Stimulated activated CD4-positive, alpha-beta T cell treated with anti-CD3 and anti-CD28 coated beads, Interleukin-4, amount 100 ng/mL, for 48 hours (primary cell): ENCODE data around the gene ZNF180.
"Not testable (repeated sequence)": the region's sequence is repeated elsewhere in the genome, so short reads cannot be mapped to it uniquely, and the experiment has no call there.

ENCODE experiments used
- DNase-seq, 2 donors: peaks; one replicate each; pipeline ENCODE4 v3.0.0-alpha.2; 2020; ENCODE audit warnings: low read depth in 2 of 2

Gene ZNF180

DNA sequence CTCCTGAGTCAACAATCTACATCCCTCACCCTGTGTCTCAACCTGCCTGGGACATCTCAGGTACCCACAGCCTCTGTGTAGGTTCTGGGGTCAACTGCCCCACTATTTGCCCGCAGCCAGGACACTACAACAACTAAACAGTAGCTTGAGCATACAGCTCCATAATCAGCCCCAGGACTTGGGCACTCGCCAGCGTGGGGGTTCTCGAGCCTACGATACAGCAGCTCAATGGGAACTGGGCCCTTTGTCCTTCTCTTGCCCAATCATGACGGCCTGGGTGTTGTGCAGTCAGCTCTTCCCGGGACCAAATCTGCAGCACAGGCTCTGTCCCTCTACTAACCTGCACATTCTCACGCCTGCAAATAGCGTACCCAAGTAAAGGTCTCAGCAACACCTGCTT, 1.3 kb downstream of the ZNF180 start:
- DNase-seq, result no peak

DNA sequence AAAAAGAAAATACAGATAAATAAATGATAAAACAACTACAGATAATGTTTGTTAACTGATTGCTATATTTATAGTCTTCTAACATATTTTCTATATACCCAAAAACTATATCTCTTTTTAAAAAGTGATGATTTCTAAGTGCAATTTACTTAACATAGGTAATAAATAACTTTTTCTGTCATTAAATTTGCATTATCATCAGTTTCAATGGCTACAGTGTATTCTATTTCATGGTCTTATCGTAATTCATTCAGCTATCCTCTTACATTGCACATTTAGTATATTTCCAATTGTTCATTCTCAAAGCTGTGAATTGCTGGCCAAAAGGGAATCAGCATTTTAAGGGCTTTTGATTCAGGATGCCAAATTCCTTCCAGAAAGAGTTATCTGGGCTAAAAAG, 3.6 kb downstream of the ZNF180 start:
- DNase-seq, result no peak

GRCh38 chr19:44476559-44477408, 23.5 kb downstream of the ZNF180 start:
- DNase-seq, result no peak

DNA sequence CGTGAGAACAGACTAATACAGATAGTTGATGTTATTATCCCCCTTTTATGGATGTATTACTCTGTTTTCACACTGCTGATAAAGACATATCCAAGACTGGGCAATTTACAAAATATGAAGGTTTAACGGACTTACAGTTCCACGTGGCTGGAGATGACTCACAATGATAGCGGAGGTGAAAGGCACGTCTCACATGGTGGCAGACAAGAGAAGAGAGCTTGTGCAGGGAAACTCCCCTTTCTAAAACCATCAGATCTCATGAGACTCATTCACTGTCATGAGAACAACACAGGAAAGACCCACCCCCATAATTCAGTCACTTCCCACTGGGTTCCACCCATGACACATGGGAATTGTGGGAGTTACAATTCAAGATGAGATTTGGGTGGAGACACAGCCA, 31.6 kb downstream of the ZNF180 start:
- not testable (repeated sequence) for DNase-seq

GRCh38 chr19:44462600-44463286, 37.6 kb downstream of the ZNF180 start:
- DNase-seq, result not testable (repeated sequence)

DNA sequence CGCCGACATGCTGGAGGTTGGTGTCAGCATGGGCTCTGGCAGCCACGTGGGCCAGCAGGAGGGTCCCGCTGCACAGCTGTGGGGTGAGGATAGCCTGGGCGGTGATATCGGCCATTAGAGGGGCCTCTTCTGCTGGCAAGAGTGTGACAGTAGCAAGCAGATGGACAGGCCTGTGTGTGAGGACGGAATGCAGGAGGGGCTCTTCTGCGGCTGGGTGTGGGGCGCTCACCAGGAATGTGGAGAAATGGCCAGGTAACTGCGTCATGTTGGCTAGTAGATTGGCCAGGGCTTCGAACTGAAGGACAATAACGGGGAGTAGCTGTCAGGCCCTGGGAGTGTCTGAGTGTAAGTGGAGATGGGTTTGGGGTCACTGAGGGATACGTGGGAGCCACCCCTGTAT, 44.3 kb downstream of the ZNF180 start:
- not testable (repeated sequence) for DNase-seq

- DNase-seq, result no peak
These were observed 45.2 kb downstream of the ZNF180 start for GRCh38 chr19:44455100-44455499.

DNA sequence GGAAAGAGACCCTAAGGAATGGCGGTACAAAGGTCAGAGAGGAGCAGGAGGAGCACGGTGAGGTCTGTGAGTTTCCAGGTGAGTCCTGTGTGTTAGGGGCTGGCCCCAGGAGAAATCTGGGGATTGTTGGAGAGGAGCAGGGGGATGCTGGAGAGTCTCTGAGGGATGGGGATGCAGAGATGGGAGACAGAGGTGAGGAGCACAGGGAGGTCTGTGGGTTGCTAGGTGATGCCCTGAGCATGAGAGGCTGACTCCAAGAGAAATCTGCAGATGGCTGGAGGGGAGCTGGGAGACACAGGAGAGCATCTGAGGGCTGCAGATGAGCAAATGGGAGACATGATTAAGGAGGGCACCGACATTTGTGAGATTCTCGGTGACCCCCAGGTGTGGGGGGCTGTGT, 48.0 kb downstream of the ZNF180 start:
- no peak for DNase-seq

- DNase-seq, result no peak
These were observed 48.6 kb downstream of the ZNF180 start for GRCh38 chr19:44451687-44452086.

DNA sequence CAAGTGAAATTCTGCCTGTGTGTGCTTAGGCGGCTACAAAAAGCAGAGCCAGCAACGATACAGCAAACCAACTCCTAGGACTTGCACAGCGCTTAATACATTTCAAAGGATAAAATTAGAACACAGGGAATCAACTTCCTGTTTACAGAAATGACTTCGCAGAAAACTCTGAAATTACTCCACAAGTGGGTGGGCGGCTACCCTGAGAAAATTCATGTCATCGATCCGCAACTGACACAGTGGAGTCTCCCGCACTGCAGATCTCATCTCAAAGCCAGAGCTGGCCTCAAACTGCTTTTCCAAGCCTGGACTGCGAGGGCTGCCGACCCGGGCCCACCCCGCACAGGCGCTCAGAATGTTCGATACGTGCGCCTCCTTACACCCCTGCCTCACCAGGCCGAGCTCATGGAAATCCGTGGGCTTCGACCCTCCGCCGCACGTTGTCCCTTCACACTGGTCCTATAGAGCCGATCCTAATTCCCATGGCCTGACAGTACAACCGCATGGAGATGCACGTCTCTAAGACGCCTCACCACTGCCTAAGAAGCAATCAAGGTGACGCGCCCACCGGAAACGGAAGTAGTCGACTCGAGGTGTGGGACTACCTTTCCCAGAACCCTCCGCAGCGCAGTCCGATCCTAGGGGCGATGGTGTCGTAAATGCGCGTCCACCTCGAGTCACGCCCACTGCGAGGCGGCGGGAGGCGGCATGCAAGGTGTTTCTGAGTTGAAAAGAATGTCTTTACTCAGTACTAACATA, 52.2 kb downstream of the ZNF180 start, which contains the start of gene ZNF229:
Gene ZNF229, minus strand, starts transcription at position 557 of the 759 bp plus-strand sequence. CDS start 5,625 bp downstream, outside the sequence.
- peak; percentile 54 to 61 for DNase-seq

GRCh38 chr19:44438441-44438840, 61.9 kb downstream of the ZNF180 start:
- no peak for DNase-seq

DNA sequence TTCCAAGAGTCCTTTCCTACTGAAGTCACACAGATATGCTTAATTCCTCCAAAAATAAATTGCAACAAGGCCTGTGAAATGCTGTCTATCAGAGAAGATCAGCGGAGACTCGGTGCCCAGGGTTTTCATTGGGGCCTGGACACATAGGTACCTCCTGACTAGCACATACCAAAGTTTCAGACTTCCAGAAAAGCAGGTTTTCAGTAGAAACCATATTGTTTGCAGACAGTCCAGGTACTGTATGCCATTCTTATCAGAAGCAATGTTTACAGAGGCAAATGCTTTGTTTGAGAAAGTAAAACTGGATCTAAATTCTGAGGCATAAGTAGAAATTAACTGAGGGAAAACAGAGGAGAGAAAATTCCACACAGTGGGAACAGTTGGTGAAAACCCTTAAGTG, 64.9 kb downstream of the ZNF180 start:
- no peak for DNase-seq

GRCh38 chr19:44430956-44431355, 69.4 kb downstream of the ZNF180 start:
- no peak for DNase-seq
